PC-9 (cell line): ENCODE data around the gene AGBL5. TPM values are rescaled to one million over a fixed set of nuclear protein-coding genes. Genes with fewer than 3 reads are reported as not detected.

Experiments
- BruUV-seq: library from RNA; stranded (reverse); fragments of 400-500 nt; replicated peaks from 2 replicates; lab custom pipeline; 2021; lab: Mats Ljungman, UMichigan
- CTCF ChIA-PET: fragments of 300-600 bp; sonication (Branson Sonifier 250); formaldehyde crosslinking; loops from one replicate; lab custom pipeline; 2022; ENCODE audit warnings: antibody characterized with exemption; lab: Charles Lee
- POLR2A ChIA-PET: fragments of 300-600 bp; sonication (Branson Sonifier 250); formaldehyde crosslinking; loops from one replicate; lab custom pipeline; 2022; ENCODE audit warnings: antibody characterized with exemption; ENCODE audit not compliant: unreplicated experiment; lab: Charles Lee
- DNase-seq, 2 experiments: peaks; one replicate each; pipeline versions ENCODE4 v3.0.0 to v3.0.0-alpha.2; 2015 to 2022; ENCODE audit warnings: mixed read lengths in 1 of 2
- H2AFZ ChIP-seq: fragments of 200-600 bp; sonication (generic); 2 replicates; pipeline ENCODE4 v1.8.1; 2017; ENCODE audit warnings: antibody characterized with exemption
- H3F3A ChIP-seq: fragments of 200-600 bp; sonication (generic); 2 replicates; pipeline ENCODE4 v1.8.1; 2017; ENCODE audit warnings: antibody characterized with exemption, mild to moderate bottlenecking, low read depth; ENCODE audit not compliant: insufficient read depth
- H3K27ac ChIP-seq: fragments of 200-600 bp; sonication (generic); 2 replicates; pipeline ENCODE4 v1.6.1; 2016; ENCODE audit warnings: mixed run types
- H3K27me3 ChIP-seq: fragments of 200-600 bp; sonication (generic); 2 replicates; pipeline ENCODE4 v1.6.1; 2016; ENCODE audit warnings: low read depth, mixed run types; ENCODE audit not compliant: insufficient read depth
- H3K36me3 ChIP-seq: fragments of 200-600 bp; sonication (generic); 2 replicates; pipeline ENCODE4 v1.6.1; 2016; ENCODE audit warnings: low read depth, mixed run types
- H3K4me1 ChIP-seq: fragments of 200-600 bp; sonication (generic); replicated peaks from 2 replicates; pipeline ENCODE4 v1.6.1; 2016; ENCODE audit warnings: mixed run types; ENCODE audit not compliant: insufficient read depth
- H3K4me2 ChIP-seq: fragments of 200-600 bp; sonication (generic); 2 replicates; pipeline ENCODE4 v1.6.1; 2017; ENCODE audit warnings: mixed run types
- H3K4me3 ChIP-seq: fragments of 200-600 bp; sonication (generic); 2 replicates; pipeline ENCODE4 v1.6.1; 2016; ENCODE audit warnings: mixed run types
- H3K79me2 ChIP-seq: fragments of 200-600 bp; sonication (generic); 2 replicates; pipeline ENCODE4 v1.6.1; 2017; ENCODE audit warnings: low read depth, mixed run types
- H3K9me2 ChIP-seq: fragments of 200-600 bp; sonication (generic); 2 replicates; pipeline ENCODE4 v1.8.1; 2017; ENCODE audit warnings: mild to moderate bottlenecking; ENCODE audit not compliant: insufficient read depth
- H3K9me3 ChIP-seq: fragments of 200-600 bp; sonication (generic); 2 replicates; pipeline ENCODE4 v1.8.1; 2016; ENCODE audit warnings: low read depth; ENCODE audit not compliant: insufficient read depth
- H4K20me1 ChIP-seq: fragments of 200-600 bp; sonication (generic); 2 replicates; pipeline ENCODE4 v1.8.1; 2017; ENCODE audit not compliant: insufficient read depth
- EZH2 ChIP-seq: fragments of 200-600 bp; sonication (generic); IDR thresholded peaks from 2 replicates; pipeline ENCODE4 v1.8.0; 2017; ENCODE audit warnings: antibody characterized with exemption, low read depth
- intact Hi-C: fragments of 100-400 bp; cut with micrococcal nuclease; formaldehyde crosslinking; loops from one replicate; pipeline ENCODE4 v1.10.0; 2022; ENCODE audit not compliant: unreplicated experiment
- total RNA-seq: library from RNA; stranded (reverse); gene quantifications from 2 replicates; pipeline ENCODE4 v1.2.3, GENCODE V29; 2021
- TF ChIP-seq, protein P1 (sequence below): fragments of 200-600 bp; sonication (generic); conservative IDR thresholded peaks from 2 replicates; pipeline ENCODE4 v1.6.1; 2017; ENCODE audit warnings: mixed run types, antibody characterized with exemption, mild to moderate bottlenecking, moderate library complexity

AGBL5 gene
- total RNA-seq, 1 experiment from 2014 or later, result 63.2 TPM

DNA sequence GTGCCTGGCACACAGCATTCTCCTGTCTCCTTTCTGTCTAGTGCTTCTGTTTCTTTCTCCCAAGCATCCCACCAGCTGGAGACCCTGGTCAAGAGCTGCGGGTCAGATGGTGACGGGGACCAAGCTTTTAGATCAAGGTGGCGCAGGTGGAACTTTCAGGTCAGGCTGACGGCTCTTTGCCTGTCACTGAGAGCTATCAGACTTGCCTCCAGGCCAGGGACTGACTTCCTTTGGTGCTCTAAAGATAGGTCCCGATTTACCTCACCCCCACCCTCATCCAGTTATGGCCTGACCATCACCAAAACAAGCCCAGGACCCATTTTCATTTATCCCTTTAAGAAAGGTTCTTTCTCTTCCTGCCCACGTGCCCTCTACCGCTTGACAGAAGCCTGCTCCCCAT, 25.8 kb downstream of the AGBL5 start:
- no peak overlapping the region for H3K27ac ChIP-seq
- no peaks in the 10 kb centered on the region for H4K20me1 ChIP-seq
- no peak overlapping the region for H3K4me3 ChIP-seq
- peaks cover 12% of the 10 kb centered on the region; the same call in 1 of the 2 replicates for H3F3A ChIP-seq
- H3K36me3 ChIP-seq, result no peaks in the 10 kb centered on the region
- peaks cover 18% of the 10 kb centered on the region for H3K27me3 ChIP-seq
- DNase-seq, result no peak
- ChIA-PET CTCF (no interaction called here), POLR2A (no interaction called here)
- no peaks in the 10 kb centered on the region for H3K9me2 ChIP-seq
- H3K9me3 ChIP-seq, result no peaks in the 10 kb centered on the region
- TF ChIP-seq EZH2, result no peak
- TF ChIP-seq, protein P1, sequence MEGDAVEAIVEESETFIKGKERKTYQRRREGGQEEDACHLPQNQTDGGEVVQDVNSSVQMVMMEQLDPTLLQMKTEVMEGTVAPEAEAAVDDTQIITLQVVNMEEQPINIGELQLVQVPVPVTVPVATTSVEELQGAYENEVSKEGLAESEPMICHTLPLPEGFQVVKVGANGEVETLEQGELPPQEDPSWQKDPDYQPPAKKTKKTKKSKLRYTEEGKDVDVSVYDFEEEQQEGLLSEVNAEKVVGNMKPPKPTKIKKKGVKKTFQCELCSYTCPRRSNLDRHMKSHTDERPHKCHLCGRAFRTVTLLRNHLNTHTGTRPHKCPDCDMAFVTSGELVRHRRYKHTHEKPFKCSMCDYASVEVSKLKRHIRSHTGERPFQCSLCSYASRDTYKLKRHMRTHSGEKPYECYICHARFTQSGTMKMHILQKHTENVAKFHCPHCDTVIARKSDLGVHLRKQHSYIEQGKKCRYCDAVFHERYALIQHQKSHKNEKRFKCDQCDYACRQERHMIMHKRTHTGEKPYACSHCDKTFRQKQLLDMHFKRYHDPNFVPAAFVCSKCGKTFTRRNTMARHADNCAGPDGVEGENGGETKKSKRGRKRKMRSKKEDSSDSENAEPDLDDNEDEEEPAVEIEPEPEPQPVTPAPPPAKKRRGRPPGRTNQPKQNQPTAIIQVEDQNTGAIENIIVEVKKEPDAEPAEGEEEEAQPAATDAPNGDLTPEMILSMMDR, result no peak
- no TSS peak for BruUV-seq
- H3K79me2 ChIP-seq, result no peaks in the 10 kb centered on the region
- no peak overlapping the region for H2AFZ ChIP-seq
- no peak overlapping the region for H3K4me2 ChIP-seq
- peaks cover 8% of the 10 kb centered on the region for H3K4me1 ChIP-seq
- intact Hi-C loops, result no loop called here

DNA sequence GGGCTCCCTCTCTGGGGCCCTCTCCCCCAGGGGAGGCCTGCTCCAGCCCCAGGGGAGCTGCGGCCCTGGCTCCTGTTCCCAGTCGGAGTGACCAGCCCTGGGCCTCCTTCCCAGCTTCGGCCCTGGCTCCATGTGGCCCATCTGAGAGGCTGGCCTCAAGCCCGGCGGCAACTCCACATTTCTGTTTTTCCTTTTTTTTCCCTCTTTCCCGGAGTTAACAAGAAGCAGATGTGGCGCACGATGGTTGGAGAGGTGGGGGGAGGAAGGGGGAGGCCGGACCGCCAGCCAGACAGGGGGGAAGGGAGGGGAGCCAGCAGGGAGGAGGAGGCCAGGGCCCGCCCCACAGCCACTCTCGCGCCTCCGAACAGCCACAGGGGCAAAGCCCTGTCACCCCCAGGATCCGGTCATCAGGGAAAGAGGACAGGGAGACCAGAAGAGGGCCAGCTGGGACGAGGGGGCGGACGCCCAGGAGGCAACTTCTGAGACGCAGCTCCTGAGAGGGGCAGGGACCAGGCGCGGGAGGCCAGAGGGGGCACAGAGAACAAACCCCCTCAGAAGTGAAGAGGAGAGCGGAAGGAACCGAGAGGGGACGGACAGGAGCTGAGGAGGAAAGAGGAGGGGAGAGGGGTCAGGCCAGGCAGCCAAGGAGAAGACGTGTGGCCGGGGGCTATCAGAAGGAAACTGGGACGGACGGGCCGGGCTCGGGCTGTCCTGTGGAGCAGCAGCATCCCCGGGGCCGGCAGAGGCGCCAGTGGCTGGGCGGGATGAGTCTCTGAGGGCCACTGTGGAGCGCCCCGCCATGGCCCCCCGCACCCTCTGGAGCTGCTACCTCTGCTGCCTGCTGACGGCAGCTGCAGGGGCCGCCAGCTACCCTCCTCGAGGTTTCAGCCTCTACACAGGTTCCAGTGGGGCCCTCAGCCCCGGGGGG, 27.1 kb downstream of the AGBL5 start, which contains the start of gene EMILIN1:
EMILIN1 (plus strand) TSS at position 349 of the 928 bp plus-strand sequence; CDS start at position 800, 451 bp downstream.
- no peaks in the 10 kb centered on the region for H3K9me2 ChIP-seq

More for the DNA sequence above, 27.1 kb downstream of the AGBL5 start, which contains the start of gene EMILIN1:
- Histone ChIP-seq H2AFZ (no peak within 1 kb of the TSS), H3K27ac (no peak within 1 kb of the TSS), H4K20me1 (no peaks in the 10 kb centered on the region), H3K27me3 (peaks cover 18% of the 10 kb centered on the region), H3K79me2 (no peaks in the 10 kb centered on the region), H3K36me3 (no peaks in the 10 kb centered on the region), H3K4me3 (no peak within 1 kb of the TSS), H3F3A (peaks cover 7% of the 10 kb centered on the region; the same call in 1 of the 2 replicates), H3K4me1 (peaks cover 8% of the 10 kb centered on the region), H3K9me3 (no peaks in the 10 kb centered on the region), H3K4me2 (no peak within 1 kb of the TSS)
- POLR2A ChIA-PET, result no interaction called here
- TF ChIP-seq, protein P1, result no peak
- CTCF ChIA-PET, result no interaction called here
- intact Hi-C loops, result no loop called here
- DNase-seq, result no peak
- no TSS peak for BruUV-seq
